HFFc6 (cell line): ENCODE results near the gene INO80B. TPM values are rescaled to one million over a fixed set of nuclear protein-coding genes. Genes with fewer than 3 reads are reported as not detected.

ENCODE experiments used
- DNase-seq: peaks from one replicate; pipeline ENCODE4 v3.0.0-alpha.2; 2018
- H3K27ac Mint-ChIP-seq: 2 replicates; pipeline ENCODE4 v1.8.0; 2020; ENCODE audit warnings: mild to moderate bottlenecking, mixed read lengths
- H3K27me3 Mint-ChIP-seq: 2 replicates; pipeline ENCODE4 v1.8.0; 2021; ENCODE audit warnings: mild to moderate bottlenecking, moderate library complexity, mixed read lengths; ENCODE audit not compliant: insufficient read depth
- H3K36me3 Mint-ChIP-seq: 2 replicates; pipeline ENCODE4 v1.8.0; 2021; ENCODE audit warnings: low read depth, mixed read lengths
- H3K4me1 Mint-ChIP-seq: 2 replicates; pipeline ENCODE4 v1.8.0; 2020; ENCODE audit warnings: low read depth, mixed read lengths
- H3K4me3 Mint-ChIP-seq: 2 replicates; pipeline ENCODE4 v1.8.0; 2020; ENCODE audit warnings: mild to moderate bottlenecking, moderate library complexity, mixed read lengths
- H3K9me3 Mint-ChIP-seq: 2 replicates; pipeline ENCODE4 v1.8.0; 2020; ENCODE audit warnings: mild to moderate bottlenecking, mixed read lengths
- CTCF ChIP-seq: fragments of 200-600 bp; sonication (generic); IDR thresholded peaks from 2 replicates; pipeline ENCODE4 v1.5.0; 2021; ENCODE audit warnings: antibody characterized with exemption, mild to moderate bottlenecking
- total RNA-seq, 6 experiments: library from RNA; stranded (reverse); fragmentation: NEBNext Ultra II Directional; extraction: Animal tissue kit (Norgen Biotek cat#: 25700); gene quantifications; 2 replicates in 1 of 6; 3 replicates in 5 of 6; pipeline ENCODE4 v1.2.3, GENCODE V29; 2021

Gene INO80B
- total RNA-seq, 6 experiments from 2014 or later: 18.4 to 26.9 (median 21.4) TPM

- Mint-ChIP-seq H3K4me1 (peaks cover 44% of the 10 kb centered on the region), H3K4me3 (no peak overlapping the region), H3K27ac (peak overlapping the region; percentile 45), H3K9me3 (no peaks in the 10 kb centered on the region), H3K36me3 (peaks cover 29% of the 10 kb centered on the region), H3K27me3 (peaks cover 1% of the 10 kb centered on the region; the same call in 1 of the 2 replicates)
- DNase-seq: no peak
- TF ChIP-seq CTCF: no peak
Measured at GRCh38 chr2:74486141-74486540, 31.3 kb downstream of the INO80B start.

GRCh38 chr2:74488643-74489481, 34.0 kb downstream of the INO80B start:
- H3K4me1 Mint-ChIP-seq: peaks cover 42% of the 10 kb centered on the region
- H3K36me3 Mint-ChIP-seq: peaks cover 41% of the 10 kb centered on the region
- peak overlapping the region; percentile 46; the same call in 1 of the 2 replicates for H3K4me3 Mint-ChIP-seq
- no peaks in the 10 kb centered on the region for H3K9me3 Mint-ChIP-seq
- H3K27me3 Mint-ChIP-seq: no peaks in the 10 kb centered on the region
- no peak for DNase-seq
- peak overlapping the region; percentile 69 for H3K27ac Mint-ChIP-seq
- TF ChIP-seq CTCF: 0 out of 2 replicates have a peak, but pooled peaks have one; percentile 8

- Mint-ChIP-seq H3K36me3 (peaks cover 47% of the 10 kb centered on the region), H3K4me3 (no peak overlapping the region), H3K27ac (no peak overlapping the region), H3K4me1 (peaks cover 40% of the 10 kb centered on the region), H3K27me3 (no peaks in the 10 kb centered on the region), H3K9me3 (no peaks in the 10 kb centered on the region)
- DNase-seq: no peak
- TF ChIP-seq CTCF: no peak
Measured at GRCh38 chr2:74489906-74490305, 35.0 kb downstream of the INO80B start.

- Mint-ChIP-seq H3K9me3 (no peaks in the 10 kb centered on the region), H3K4me1 (peaks cover 37% of the 10 kb centered on the region), H3K27ac (no peak overlapping the region), H3K36me3 (peaks cover 38% of the 10 kb centered on the region), H3K27me3 (peaks cover 1% of the 10 kb centered on the region; the same call in 1 of the 2 replicates), H3K4me3 (no peak overlapping the region)
- TF ChIP-seq CTCF: no peak
- DNase-seq: no peak
Measured at GRCh38 chr2:74491648-74492544, 37.0 kb downstream of the INO80B start.

GRCh38 chr2:74493546-74493945, 38.7 kb downstream of the INO80B start:
- H3K27ac Mint-ChIP-seq: peak overlapping the region; percentile 49
- no peak overlapping the region for H3K4me3 Mint-ChIP-seq
- H3K4me1 Mint-ChIP-seq: peaks cover 31% of the 10 kb centered on the region
- H3K36me3 Mint-ChIP-seq: peaks cover 34% of the 10 kb centered on the region
- peaks cover 4% of the 10 kb centered on the region for H3K27me3 Mint-ChIP-seq
- H3K9me3 Mint-ChIP-seq: no peaks in the 10 kb centered on the region
- DNase-seq: no peak
- no peak for TF ChIP-seq CTCF
